ENCODE data around the gene SQOR.

DNA sequence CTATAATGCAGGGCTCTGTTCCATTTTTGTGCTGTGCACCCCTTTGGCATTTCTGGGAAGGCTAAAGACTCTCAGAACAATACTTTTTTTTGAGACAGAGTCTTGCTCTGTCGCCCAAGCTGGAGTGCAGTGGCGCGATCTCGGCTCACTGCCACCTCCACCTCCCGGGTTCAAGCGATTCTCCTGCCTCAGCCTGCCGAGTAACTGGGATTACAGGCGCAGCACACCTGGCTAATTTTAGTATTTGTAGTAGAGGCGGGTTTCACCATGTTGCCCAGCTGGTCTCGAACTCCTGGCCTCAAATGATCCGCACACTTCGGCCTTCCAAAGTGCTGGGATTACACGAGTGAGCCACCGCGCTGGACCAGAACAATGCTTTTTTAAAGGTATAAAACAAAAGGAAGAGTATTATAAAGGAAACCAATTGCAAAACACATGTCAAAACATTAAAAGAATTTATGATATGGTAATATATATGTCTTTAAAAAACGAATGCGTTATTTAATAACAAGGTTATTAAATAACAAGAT, 999 bp downstream of the SQOR start:
- TF ChIP-seq, protein P1, sequence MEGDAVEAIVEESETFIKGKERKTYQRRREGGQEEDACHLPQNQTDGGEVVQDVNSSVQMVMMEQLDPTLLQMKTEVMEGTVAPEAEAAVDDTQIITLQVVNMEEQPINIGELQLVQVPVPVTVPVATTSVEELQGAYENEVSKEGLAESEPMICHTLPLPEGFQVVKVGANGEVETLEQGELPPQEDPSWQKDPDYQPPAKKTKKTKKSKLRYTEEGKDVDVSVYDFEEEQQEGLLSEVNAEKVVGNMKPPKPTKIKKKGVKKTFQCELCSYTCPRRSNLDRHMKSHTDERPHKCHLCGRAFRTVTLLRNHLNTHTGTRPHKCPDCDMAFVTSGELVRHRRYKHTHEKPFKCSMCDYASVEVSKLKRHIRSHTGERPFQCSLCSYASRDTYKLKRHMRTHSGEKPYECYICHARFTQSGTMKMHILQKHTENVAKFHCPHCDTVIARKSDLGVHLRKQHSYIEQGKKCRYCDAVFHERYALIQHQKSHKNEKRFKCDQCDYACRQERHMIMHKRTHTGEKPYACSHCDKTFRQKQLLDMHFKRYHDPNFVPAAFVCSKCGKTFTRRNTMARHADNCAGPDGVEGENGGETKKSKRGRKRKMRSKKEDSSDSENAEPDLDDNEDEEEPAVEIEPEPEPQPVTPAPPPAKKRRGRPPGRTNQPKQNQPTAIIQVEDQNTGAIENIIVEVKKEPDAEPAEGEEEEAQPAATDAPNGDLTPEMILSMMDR (conservative IDR thresholded peaks at IDR 0.05; ENCODE audit: low read depth, low read length) = no peak
- TF ChIP-seq POLR2A (IDR thresholded peaks at IDR 0.05; ENCODE audit: low read depth, low read length) = no peak
- TF ChIP-seq RAD21 (IDR thresholded peaks at IDR 0.05; ENCODE audit: low read length) = no peak
- no peak for TF ChIP-seq BHLHE40 (IDR thresholded peaks at IDR 0.05; ENCODE audit: low read depth, low read length)
- TF ChIP-seq, protein P2, sequence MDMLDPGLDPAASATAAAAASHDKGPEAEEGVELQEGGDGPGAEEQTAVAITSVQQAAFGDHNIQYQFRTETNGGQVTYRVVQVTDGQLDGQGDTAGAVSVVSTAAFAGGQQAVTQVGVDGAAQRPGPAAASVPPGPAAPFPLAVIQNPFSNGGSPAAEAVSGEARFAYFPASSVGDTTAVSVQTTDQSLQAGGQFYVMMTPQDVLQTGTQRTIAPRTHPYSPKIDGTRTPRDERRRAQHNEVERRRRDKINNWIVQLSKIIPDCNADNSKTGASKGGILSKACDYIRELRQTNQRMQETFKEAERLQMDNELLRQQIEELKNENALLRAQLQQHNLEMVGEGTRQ (IDR thresholded peaks at IDR 0.05; ENCODE audit: low read depth, low read length) = no peak
- no peak for TF ChIP-seq MAZ (IDR thresholded peaks at IDR 0.05; ENCODE audit: borderline replicate concordance, low read depth, low read length)
- no peak for TF ChIP-seq RCOR1 (IDR thresholded peaks at IDR 0.05; ENCODE audit: insufficient replicate concordance, low read length)
- TF ChIP-seq RFX5 (IDR thresholded peaks at IDR 0.05; ENCODE audit: low read depth, low read length) = no peak

Measured in IMR-90 (cell line).